Fibroblast of villous mesenchyme (primary cell): ENCODE measurements around the gene MAGI1. TPM values are rescaled to one million over a fixed set of nuclear protein-coding genes. Genes with fewer than 3 reads are reported as not detected.

Source experiments
- DNase-seq: peaks from one replicate; pipeline ENCODE4 v3.0.0-alpha.2; 2010; ENCODE audit warnings: low read depth
- H3K4me3 ChIP-seq: 2 replicates; pipeline ENCODE4 v1.5.1; 2011; ENCODE audit warnings: low read depth, mild to moderate bottlenecking, low read length
- CTCF ChIP-seq: IDR thresholded peaks from 2 replicates; pipeline ENCODE4 v1.5.1; 2012; ENCODE audit warnings: low read depth, mild to moderate bottlenecking, low read length; ENCODE audit not compliant: insufficient read depth
- total RNA-seq: library from RNA; depleted of rRNA; stranded (reverse); fragments of >200 nt; gene quantifications from 2 replicates; pipeline ENCODE4 v1.2.3, GENCODE V29; 2012

Gene MAGI1
- total RNA-seq, 1 donor = 20.7 TPM

GRCh38 chr3:65438612-65439011 is 600.1 kb downstream of the MAGI1 start:
- TF ChIP-seq CTCF = no peak
- DNase-seq = no peak
- H3K4me3 ChIP-seq = no peak overlapping the region

GRCh38 chr3:65438096-65438495 is 600.6 kb downstream of the MAGI1 start:
- no peak for TF ChIP-seq CTCF
- no peak for DNase-seq
- H3K4me3 ChIP-seq = no peak overlapping the region

GRCh38 chr3:65436580-65436979 is 602.1 kb downstream of the MAGI1 start:
- peak; percentile 49 for TF ChIP-seq CTCF
- H3K4me3 ChIP-seq = no peak overlapping the region
- peak; percentile 12 for DNase-seq

GRCh38 chr3:65433480-65433879 is 605.2 kb downstream of the MAGI1 start:
- H3K4me3 ChIP-seq = no peak overlapping the region
- TF ChIP-seq CTCF = no peak
- no peak for DNase-seq

- no peak for DNase-seq
- H3K4me3 ChIP-seq = no peak overlapping the region
- TF ChIP-seq CTCF = no peak
Observed at GRCh38 chr3:65432388-65433003, 606.2 kb downstream of the MAGI1 start.

- H3K4me3 ChIP-seq = no peak overlapping the region
- peak; percentile 19 for DNase-seq
- peak; percentile 48 for TF ChIP-seq CTCF
Observed at GRCh38 chr3:65425880-65426279, 612.8 kb downstream of the MAGI1 start.

- TF ChIP-seq CTCF = no peak
Observed at GRCh38 chr3:65422154-65422553, 616.6 kb downstream of the MAGI1 start.

More at GRCh38 chr3:65422154-65422553, 616.6 kb downstream of the MAGI1 start:
- DNase-seq = no peak
- H3K4me3 ChIP-seq = no peak overlapping the region
